ENCODE results near the gene TUBGCP2.

Gene TUBGCP2

GRCh38 chr10:133299738-133300137 is 8.9 kb downstream of the TUBGCP2 start:
- no peak for DNase-seq

- no peak for DNase-seq
These were observed 9.4 kb downstream of the TUBGCP2 start for GRCh38 chr10:133299224-133299623.

- DNase-seq, result no peak
These were observed 10.2 kb downstream of the TUBGCP2 start for GRCh38 chr10:133298466-133298865.

- no peak for DNase-seq
These were observed 11.2 kb downstream of the TUBGCP2 start for GRCh38 chr10:133297504-133297903.

GRCh38 chr10:133295426-133296320 is 13.0 kb downstream of the TUBGCP2 start:
- DNase-seq, result no peak

GRCh38 chr10:133294189-133294588 is 14.5 kb downstream of the TUBGCP2 start:
- no peak for DNase-seq

GRCh38 chr10:133293810-133294119 is 14.9 kb downstream of the TUBGCP2 start:
- DNase-seq, result no peak

GRCh38 chr10:133292919-133293809 is 15.5 kb downstream of the TUBGCP2 start:
- no peak for DNase-seq

- no peak for DNase-seq
These were observed 18.9 kb downstream of the TUBGCP2 start for GRCh38 chr10:133289761-133290160.

- DNase-seq, result no peak
These were observed 20.7 kb downstream of the TUBGCP2 start for GRCh38 chr10:133287832-133288500.

- no peak for DNase-seq
These were observed 22.3 kb downstream of the TUBGCP2 start for GRCh38 chr10:133286366-133286765.

GRCh38 chr10:133285217-133285616 is 23.5 kb downstream of the TUBGCP2 start:
- no peak for DNase-seq

- no peak for DNase-seq
These were observed 24.7 kb downstream of the TUBGCP2 start for GRCh38 chr10:133283931-133284330.

GRCh38 chr10:133282846-133283390 is 25.8 kb downstream of the TUBGCP2 start:
- DNase-seq, result no peak

GRCh38 chr10:133281628-133282372 is 26.9 kb downstream of the TUBGCP2 start:
- no peak for DNase-seq

- no peak for DNase-seq
These were observed 27.6 kb downstream of the TUBGCP2 start for GRCh38 chr10:133281084-133281483.

GRCh38 chr10:133280391-133281059 is 28.1 kb downstream of the TUBGCP2 start:
- no peak for DNase-seq

GRCh38 chr10:133279326-133280226 is 29.1 kb downstream of the TUBGCP2 start:
- no peak for DNase-seq

- DNase-seq, result no peak
These were observed 30.0 kb downstream of the TUBGCP2 start for GRCh38 chr10:133278577-133279265.

- DNase-seq, result no peak
These were observed 30.6 kb downstream of the TUBGCP2 start for GRCh38 chr10:133277993-133278576.

Measured in NCI-H446 treated with DMSO at 0.1 percent for 48 hours (cell line).